ENCODE results near the gene ARL3.
"Not testable (repeated sequence)": the region's sequence is repeated elsewhere in the genome, so short reads cannot be mapped to it uniquely, and the experiment has no call there.

ARL3 gene

DNA sequence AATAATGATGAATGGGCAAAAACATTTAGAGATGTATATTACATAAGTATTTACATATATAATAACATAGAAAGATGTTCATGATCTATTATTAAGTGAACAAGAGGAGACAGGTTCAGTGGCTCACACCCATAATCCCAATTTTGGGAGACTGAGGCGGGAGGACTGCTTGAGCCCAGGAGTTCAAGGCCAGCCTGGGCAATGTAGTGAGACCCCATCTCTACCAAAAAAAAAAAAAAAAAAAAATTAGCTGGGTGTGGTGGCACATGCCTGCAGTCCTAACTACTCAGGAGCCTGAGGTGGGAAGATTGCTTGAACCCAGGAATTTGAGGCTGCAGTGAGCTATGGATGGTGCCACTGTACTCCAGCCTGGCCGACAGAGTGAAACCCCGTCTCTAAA, 12.4 kb downstream of the ARL3 start:
- DNase-seq: no peak

DNA sequence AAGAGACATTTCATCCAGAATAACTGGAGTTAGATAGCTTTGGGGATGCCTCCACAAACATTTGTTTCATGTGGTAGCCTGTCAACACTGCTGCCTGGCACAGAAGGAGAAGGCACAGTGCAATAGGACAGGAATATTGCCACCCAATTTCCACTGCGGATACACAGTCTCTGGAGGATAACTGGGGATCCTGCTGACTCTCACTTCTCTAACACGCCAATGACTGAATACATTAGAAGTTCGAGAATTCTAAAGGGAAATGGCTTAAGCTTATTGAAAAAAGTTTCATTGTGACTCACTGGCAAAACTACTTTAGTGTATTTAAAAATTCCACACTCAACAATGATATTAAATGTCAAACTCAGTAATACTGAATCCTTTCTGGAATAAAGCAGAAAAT, 12.9 kb downstream of the ARL3 start:
- DNase-seq: no peak

DNA sequence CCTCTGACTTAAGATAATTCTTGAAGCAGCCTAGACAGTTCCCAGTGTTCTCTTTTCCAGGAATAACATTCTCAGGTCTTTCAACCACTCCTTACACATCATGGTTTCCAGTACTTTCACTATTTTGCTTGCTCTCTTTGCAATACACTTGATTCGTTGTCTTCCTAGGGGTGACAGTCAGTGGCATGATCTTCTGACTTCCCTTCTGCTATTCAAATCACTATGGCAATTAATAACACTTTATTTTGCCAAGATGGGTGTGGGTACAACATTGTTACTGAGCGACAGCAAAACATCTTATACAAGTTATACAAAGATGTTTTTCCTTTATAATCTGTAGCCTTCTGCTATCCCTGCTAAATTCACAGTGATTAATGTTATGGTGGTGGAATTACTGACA, 15.3 kb downstream of the ARL3 start:
- DNase-seq: no peak

DNA sequence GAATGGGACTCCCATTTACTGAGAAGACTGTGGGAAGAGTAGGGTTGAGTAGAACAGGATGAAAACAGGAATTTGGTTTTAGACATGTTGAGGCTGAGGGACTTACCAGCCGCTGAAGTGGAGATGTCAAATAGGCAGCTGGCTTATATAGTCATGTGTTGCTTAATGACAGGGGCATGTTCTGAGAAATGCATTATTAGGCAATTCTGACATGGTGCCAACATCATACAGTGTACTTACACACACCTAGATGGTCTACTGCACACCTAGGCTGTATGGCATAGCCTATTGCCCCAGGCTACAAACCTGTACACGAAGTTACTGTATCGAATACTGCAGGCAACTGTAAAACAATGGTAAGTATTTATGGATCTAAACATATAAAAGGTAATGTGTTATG, 17.5 kb downstream of the ARL3 start:
- DNase-seq: no peak

DNA sequence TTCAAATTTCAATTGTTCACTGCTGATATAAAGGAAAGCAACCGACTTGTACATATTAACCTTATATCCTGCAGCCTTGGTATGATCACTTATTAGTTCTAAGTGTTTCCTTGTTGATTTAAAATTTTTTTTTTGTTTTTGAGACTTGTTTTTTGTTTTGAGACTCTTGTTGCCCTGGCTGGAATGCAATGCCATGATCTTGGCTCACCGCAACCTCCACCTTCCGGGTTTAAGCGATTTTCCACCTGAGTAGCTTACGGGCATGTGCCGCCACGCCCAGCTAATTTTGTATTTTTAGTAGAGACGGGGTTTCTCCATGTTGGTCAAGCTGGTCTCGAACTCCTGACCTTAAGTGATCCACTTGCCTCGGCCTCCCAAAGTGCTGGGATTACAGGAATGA, 18.8 kb downstream of the ARL3 start:
- not testable (repeated sequence) for DNase-seq

DNA sequence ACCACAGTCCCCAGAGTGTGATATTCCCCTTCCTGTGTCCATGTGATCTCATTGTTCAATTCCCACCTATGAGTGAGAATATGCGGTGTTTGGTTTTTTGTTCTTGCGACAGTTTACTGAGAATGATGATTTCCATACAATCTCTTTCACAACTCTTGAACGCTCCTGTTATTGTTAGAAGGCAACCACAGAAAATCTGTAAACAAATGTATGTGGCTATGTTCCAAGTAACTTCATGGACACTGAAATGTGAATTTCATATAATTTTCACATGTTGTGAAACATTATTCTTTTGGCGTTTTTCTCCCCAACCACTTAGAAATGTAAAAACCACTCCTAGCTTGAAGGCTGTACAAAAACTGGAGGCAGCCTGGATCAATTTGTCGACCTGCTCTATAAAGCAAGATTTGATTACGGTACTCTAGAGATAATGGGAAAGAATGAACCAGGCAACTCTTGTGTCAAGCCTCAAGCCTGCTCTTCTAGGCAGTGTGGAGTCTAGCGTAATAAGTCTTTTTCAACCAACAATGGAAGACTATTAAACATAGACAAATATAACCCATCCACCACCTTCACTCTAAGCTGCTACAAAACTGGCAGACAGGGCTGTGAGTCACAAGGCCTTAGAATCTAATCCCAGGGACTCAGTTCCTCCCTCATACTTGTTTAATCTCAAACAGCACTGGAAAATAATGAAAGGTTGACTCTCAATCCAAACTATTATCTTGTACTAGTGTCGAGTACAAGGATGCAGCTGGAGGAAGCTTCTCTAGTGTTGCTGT, 22.7 kb downstream of the ARL3 start:
- no peak for DNase-seq

DNA sequence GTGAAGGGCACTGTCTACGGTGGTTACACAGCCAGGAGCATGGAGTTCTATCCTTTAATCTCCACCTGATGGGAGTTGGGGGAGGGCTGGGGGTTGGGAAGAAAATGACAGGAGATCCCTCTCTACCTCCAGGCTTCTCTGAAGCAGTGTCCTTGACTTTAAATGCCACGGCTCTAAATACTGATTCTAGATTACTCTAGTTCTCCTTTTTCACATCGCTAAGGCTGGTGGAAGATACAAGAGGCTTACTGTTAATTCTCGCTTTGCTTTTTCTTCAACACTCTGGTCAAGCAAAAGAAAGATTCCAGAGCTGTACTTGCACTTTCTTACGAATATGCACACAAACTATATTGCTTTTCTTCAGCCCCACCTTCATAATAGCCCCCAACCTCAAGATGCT, 30.5 kb downstream of the ARL3 start:
- DNase-seq: no peak

DNA sequence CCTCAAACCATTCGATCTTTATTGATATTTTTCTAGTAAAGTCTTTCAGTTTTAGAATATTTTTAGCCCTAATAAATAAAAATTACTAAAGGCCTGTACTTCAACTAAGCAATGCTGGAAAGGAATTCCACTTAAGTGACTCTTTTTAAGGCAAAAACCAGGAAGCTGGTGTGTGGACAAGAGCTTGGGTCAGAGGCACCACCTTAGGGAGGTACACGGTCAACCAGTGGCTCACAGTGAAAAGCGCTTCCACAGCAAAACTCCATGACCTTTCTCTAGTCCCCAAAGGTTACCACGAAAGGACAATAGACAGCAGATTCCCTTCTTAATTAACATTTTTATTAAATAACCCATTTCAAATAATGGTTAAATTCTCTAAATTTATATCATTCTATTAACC, 31.2 kb downstream of the ARL3 start:
- no peak for DNase-seq

DNA sequence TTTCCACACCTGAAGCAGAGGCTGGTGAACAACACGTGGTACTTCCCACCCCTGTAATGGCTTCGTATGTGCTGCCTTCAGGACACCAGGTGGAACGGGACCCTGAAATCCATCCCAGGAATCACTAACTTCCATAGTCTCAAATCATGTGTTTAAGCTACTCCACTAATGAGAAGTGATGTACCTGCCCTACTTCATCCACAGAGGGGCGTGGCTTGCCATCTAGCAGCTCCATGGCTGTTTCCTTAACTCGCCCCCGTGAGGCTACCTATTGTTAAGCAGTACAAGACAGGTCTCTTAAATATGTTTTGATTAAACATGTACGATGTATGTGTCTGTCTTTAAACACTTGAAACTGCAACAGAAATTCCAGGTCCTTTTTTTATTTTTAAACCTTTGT, 31.8 kb downstream of the ARL3 start:
- DNase-seq: no peak

DNA sequence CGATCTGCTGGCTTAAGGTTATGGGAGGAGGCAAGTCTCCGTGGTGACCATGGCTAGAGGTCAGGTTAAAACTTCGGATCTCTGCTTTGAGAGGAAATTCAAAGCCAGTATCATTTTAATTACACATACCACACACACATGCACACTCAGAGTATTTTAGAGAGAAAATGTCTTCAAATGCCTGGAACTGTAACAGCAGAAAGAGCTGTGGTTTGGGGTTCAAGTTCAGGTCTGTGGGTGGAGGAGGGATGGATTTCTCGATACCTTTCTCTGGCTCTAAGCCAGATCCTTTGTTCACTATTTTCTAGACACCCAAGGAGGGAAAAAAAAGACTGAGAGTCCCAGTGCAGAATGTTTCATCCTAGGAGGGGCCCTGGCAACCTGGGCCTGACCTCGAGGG, 32.5 kb downstream of the ARL3 start:
- DNase-seq: no peak

DNA sequence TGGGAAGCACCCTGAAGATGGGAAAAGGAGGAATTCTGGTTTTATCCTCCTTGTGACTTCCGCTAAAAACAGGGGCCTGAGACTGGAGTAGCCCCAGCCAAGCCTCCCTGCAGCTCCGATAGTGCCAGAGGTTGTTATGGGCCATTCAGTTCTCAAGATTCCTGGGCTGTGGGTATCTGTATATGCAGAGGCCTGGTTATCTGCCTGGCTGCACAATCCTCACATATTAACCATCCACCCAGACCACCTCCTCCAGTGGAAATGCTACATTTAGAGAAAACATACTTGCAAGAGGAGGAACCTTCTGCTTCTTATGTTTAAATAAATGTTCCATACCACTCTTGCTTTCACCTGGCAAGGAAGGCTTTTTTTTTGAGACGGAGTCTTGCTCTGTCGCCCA, 34.6 kb downstream of the ARL3 start:
- no peak for DNase-seq

DNA sequence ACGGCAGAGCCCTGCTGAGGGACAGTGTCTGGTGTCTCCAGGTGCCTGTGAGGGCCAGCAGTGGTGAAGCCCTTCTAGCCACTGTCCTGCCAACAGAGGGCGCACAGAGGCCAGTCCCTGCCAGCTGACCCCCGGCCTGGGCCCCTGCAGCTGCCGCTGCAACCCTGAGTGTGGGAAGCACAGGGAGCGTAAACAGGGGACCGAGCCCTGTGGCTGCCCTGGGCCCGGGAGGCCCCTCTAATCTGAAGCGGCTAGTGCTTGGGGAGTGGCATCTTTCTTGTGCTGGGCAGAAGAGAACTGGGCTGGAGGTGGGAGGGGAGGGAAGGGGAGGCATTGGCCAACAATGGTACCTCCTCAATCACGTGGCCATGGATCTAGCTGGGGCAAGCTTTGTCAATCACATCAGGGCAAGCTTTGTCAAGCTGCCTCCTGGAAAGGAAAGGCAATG, 35.3 kb downstream of the ARL3 start:
- no peak for DNase-seq

DNA sequence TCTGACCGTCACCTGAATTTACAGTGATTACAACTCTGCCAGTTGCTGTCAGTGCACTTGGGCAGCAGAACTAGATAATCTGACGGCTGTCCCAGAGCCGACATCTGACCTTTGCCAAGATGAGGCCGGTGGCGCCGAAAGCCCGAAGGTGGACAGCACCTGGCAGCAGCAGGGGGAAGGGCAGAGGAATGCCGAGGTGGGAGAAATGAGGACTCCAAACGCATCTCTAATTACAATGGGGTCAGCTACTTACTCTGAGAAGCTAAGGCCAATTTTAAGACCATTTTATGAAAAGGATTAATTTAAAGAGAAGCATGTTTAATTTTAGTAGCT, 36.2 kb downstream of the ARL3 start:
- no peak for DNase-seq

DNA sequence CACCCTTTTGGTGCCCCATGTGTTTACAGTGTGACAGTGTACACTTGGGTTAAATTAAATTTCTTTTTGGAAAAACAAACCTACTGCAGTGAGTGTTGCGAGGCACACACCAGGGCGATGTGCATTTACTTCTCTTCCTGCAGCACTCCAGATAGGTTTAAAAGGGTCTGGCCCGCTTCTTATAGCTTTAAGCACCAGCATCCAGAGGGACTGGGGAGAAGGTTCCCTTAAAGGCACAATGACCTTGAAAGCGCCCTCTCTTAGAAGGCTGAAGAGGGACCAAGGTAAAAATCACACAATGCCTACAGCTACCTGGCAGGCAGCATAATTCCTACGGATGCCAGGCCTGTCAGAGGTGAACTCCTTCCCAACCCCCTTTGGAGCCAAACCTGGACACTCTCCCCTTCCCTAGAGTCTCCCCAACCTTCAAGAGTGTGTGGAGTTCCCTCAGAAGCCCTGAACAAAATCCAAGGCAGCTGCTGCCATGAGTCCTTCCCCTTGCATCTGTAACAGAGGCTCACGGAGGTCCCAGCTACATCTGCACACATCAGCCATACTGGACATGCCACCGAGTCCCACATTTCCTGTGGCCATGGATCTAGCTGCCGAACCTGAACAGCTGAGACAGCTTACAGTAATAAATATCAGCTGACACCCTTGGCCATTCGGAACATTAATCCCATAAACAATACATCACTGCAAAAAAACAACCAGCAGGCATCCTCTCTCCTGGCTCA, 36.7 kb downstream of the ARL3 start:
- DNase-seq: no peak

DNA sequence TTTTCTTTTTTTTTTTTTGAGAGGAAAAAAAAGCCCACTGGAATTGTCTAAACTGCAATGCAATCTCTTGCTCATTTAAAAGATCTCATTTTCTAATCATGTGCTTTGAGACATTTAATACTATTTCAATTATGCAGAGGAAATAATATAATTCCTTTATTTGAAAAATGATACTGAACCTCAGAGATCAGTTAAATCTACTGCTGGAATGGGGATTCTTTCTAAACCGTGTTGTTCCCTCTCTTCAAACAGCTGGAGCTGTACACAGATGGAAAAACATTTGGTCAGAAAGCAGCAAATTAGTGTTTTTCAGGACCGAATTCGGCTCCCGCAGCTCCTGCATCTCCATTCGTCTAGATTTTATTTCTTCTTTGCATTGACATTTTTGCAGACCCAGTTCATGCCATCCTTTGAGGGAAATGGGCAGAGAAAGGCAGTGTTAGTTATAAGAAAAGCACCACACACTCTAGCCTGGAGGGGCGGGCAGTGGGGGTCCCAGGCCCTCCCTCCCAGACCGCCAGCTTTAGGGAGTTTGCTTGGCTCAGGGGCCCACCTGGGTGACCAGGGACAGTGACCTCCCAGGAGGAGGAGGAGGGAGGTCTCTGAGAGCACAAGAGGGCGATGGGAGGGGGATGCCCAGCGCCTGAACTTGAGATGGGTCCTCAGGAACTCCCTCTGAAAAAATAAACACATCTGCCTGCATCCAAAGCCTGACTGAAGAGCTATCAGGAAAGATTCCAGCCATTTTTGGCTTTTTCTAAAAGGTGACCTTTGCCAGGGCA, 37.5 kb downstream of the ARL3 start:
- no peak for DNase-seq

DNA sequence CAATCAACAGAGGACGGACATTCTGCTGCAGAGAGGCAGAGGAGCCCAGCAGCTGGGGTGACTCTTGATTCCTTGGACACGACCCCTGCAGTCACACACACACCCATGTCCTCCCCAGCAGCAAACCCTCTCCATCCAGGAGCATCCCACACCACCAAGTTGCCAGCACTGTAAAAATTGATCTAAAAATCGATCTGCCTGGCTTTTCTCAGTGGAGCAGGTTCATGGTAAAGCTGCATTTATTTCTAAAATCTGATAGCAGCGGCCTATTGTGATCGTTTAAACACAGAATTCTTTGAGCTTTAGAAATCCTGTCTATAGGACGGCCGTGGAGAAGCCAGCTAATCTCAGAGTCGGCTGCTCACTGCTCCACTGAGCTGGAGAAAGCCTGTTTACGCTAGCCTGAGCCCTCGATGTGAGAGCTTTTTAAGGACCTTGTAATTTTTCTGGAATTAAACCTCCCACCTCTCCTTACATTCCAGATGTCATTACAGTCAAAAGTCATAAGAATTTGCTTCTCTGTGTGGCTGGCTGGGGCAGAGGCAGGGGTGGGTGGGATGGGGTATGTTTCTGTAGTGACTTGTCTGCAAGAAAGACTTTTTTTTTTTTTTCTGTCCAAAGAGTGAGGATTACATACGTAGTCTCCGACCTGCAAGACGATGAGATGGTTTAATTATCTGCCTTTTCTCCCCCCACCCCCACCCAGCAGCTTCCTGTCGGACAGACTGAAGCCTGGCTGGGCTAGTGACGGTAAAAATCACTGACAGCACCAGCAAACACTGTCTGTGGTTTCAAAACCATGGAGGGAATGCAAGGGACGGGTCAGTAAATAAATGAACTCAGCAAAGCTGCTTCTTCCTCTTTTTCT, 38.3 kb downstream of the ARL3 start:
- DNase-seq: no peak

DNA sequence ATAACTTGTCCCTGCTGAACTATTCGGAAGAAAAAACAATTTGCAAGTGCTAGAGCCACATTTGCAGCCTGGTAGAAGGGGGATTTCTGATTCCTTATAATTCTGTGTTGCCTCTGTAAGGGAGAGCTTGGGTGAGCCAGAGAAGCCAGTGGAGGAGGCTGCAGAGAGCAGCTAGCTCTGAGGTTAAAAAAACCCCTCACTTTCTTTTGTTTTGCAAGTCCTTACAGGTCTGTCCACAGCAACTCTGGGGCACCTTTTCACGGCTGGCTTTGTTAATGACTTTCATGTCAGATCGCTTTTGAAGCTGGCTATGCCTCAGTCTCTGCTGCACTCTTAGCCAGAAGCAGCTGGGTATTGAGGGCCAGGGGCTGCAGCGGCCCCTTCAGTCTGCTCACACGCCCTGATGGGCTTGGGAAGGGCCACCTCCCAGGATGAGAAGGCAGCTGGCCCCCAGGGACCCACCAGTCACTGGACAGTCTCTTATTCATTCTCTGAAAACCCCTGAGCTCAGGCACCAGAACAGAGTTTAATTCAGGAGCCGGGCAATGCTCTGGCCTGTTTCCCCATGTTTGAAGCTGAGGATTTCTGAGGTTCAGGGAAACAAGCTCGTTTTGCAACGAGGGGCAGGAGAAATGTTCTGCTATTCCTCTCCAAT, 39.1 kb downstream of the ARL3 start:
- no peak for DNase-seq

DNA sequence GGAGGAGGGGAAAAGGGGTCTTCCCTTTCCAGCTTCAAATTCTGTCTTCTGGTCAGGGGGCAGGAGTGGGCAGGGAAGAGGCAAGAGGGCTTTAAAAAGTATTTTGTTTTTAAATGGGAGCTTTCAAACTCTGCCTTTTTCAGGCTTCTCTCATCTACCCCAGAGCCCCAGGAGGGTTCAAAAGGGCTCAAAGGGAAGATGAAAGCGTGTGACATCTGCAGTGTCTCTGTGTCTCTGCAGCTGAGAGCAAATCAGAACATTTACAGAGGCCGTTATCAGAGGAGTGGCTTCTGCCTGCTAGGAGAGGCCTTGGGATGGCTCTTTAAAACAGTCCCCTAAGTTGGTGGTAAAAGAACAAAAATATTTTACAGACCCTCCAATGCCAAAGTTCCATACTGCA, 39.6 kb downstream of the ARL3 start:
- DNase-seq: no peak

DNA sequence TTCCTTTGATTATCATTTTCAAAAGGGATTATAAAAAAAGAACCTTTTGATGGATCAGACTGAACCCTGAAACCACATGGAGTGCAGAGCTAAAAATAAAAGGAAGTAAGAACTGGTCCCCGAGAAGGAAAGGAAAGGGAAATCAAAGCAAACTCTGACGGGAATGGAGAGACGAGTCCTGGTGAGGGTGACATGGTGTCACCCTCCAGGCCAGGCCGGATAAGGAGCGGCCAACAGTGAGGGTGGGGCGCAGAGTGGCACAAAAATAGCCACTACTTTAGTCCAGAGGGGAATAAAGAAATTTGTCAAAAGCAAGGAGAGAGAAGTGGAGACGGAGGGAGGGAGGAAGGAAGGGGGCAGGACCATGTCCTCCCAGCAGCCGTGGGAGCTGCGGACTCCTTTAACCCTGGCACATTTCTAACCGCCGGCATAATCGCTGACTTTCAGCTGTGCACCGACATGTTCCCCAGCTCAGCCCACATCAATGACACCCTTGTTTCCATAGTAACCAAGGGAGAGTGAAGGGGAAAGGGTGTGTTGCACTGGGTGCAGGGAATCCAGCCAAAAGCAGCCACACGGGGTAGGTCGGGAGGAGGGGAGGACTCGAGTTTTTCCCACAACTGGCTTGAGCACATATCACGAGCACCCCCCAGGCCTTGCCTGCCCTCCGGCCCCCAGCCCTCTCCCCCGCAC, 40.2 kb downstream of the ARL3 start:
- DNase-seq: peak; percentile 52 to 55

DNA sequence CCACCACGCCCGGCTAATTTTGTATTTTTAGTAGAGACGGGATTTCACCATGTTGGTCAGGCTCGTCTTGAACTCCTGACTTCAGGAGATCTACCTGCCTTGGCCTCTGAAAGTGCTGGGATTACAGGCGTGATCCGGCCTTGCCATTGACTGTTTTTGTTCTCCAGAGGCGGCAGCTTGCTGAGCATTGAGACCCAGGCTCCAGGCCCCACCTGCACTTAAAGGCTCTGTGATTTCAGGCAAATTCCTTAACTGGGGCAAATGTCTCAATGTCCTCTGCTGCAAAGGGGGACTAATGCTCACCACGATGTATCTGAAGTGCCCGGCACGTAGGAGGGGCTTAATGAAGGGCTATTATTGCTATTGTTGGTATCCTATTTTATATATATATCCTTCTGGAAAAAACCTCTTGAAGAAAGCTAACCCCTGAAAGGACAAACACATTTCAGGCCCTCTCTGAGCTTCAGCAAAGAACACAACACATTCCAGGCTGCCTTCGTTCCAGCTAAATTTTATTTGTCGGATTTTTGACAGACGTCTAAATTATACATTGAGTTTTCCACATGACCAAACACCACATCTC, 40.9 kb downstream of the ARL3 start:
- no peak for DNase-seq

DNA sequence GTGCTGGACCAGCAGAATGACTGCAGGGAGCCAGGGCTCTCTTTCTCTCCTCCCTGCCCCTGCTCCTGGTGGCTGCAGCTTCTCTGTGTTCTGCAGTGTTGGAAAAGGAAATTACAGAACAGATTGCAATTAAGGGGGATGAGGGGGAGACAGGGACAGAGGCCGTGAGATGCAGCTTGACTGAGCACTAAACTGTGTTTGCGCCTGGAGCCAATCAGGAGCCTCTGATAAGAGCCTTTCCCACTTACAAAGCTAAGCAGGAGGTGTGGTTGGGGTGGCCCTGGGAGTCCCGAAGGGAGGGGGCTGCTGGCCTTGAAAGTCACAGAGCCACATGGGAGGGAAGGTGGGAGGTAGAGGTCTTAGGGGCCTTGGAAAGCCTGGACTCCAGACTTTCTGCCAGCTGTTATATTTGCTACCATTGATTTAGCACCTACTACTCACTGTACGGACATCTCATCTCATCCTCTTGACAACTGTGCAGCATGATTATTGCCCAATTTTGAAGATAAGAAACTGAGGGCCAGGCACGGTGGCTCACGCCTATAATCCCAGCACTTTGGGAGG, 43.2 kb downstream of the ARL3 start:
- DNase-seq: no peak
